ENCODE results near the gene HARBI1.

DNA sequence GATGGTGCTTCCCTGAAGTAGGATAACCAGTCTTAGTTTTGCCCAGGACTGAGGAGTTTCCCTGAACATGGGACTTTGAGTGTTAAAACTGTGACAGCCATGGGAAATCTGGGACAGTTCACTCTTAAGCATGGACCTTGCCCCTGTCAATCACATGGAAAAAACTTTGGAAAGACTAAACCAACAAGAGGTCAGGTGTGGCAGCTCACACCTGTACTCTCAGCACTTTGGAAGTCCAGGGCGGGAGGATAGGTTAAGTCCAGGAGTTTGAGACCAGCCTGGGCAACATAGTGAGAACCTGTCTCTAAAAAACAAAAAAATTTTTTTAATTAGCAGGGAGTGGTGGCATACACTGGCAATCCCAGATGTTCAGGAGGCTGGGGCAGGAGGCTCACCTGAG, 19.9 kb downstream of the HARBI1 start:
- no peak for TF ChIP-seq CHD2 (IDR thresholded peaks at IDR 0.05; ENCODE audit: low read length, partially characterized antibody)
- TF ChIP-seq, protein P1, sequence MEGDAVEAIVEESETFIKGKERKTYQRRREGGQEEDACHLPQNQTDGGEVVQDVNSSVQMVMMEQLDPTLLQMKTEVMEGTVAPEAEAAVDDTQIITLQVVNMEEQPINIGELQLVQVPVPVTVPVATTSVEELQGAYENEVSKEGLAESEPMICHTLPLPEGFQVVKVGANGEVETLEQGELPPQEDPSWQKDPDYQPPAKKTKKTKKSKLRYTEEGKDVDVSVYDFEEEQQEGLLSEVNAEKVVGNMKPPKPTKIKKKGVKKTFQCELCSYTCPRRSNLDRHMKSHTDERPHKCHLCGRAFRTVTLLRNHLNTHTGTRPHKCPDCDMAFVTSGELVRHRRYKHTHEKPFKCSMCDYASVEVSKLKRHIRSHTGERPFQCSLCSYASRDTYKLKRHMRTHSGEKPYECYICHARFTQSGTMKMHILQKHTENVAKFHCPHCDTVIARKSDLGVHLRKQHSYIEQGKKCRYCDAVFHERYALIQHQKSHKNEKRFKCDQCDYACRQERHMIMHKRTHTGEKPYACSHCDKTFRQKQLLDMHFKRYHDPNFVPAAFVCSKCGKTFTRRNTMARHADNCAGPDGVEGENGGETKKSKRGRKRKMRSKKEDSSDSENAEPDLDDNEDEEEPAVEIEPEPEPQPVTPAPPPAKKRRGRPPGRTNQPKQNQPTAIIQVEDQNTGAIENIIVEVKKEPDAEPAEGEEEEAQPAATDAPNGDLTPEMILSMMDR (IDR thresholded peaks at IDR 0.05): no peak
- TF ChIP-seq, protein P2, sequence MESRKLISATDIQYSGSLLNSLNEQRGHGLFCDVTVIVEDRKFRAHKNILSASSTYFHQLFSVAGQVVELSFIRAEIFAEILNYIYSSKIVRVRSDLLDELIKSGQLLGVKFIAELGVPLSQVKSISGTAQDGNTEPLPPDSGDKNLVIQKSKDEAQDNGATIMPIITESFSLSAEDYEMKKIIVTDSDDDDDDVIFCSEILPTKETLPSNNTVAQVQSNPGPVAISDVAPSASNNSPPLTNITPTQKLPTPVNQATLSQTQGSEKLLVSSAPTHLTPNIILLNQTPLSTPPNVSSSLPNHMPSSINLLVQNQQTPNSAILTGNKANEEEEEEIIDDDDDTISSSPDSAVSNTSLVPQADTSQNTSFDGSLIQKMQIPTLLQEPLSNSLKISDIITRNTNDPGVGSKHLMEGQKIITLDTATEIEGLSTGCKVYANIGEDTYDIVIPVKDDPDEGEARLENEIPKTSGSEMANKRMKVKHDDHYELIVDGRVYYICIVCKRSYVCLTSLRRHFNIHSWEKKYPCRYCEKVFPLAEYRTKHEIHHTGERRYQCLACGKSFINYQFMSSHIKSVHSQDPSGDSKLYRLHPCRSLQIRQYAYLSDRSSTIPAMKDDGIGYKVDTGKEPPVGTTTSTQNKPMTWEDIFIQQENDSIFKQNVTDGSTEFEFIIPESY (IDR thresholded peaks at IDR 0.05; ENCODE audit: borderline replicate concordance, low read depth): no peak
- no peak for TF ChIP-seq RCOR1 (IDR thresholded peaks at IDR 0.05; ENCODE audit: low read length)
- TF ChIP-seq YY1 (IDR thresholded peaks at IDR 0.05; ENCODE audit: low read depth): no peak

All from SK-N-SH (cell line).